Activated B cell treated with CpG ODN at 0.5 μM for 24 hours (primary cell): ENCODE results near the gene CLDN20. TPM values are rescaled to one million over a fixed set of nuclear protein-coding genes. Genes with fewer than 3 reads are reported as not detected.

Source experiments
- ATAC-seq: fragments of 200-7000 bp; cut with Tn5 transposase; one replicate; pipeline ENCODE4 v1.10.0; 2021; ENCODE audit warnings: low read depth, mild to moderate bottlenecking, moderate library complexity
- CTCF ChIA-PET: fragments of 350-600 bp; sonication (Branson Sonifier 250); formaldehyde crosslinking; loops from one replicate; lab custom pipeline; 2021; ENCODE audit warnings: antibody characterized with exemption; lab: Charles Lee
- POLR2A ChIA-PET: fragments of 350-600 bp; sonication (Branson Sonifier 250); formaldehyde crosslinking; loops from one replicate; lab custom pipeline; 2021; ENCODE audit warnings: antibody characterized with exemption; lab: Charles Lee
- DNase-seq: peaks from one replicate; pipeline ENCODE4 v3.0.0; 2022
- H3K27ac Mint-ChIP-seq: one replicate; pipeline ENCODE4 v1.8.0; 2020; ENCODE audit warnings: mixed read lengths
- H3K27me3 Mint-ChIP-seq: one replicate; pipeline ENCODE4 v1.8.0; 2021; ENCODE audit warnings: mixed read lengths
- H3K36me3 Mint-ChIP-seq: one replicate; pipeline ENCODE4 v1.8.0; 2021; ENCODE audit warnings: low read depth, mixed read lengths
- H3K4me1 Mint-ChIP-seq: one replicate; pipeline ENCODE4 v1.8.0; 2021; ENCODE audit warnings: mixed read lengths
- H3K4me3 Mint-ChIP-seq: one replicate; pipeline ENCODE4 v1.8.0; 2020; ENCODE audit warnings: mild to moderate bottlenecking, mixed read lengths
- H3K9me3 Mint-ChIP-seq: one replicate; pipeline ENCODE4 v1.8.0; 2020; ENCODE audit warnings: mixed read lengths
- CTCF ChIP-seq: fragments of 200-600 bp; IDR thresholded peaks from one replicate; pipeline ENCODE4 v1.8.0; 2022; ENCODE audit warnings: antibody characterized with exemption, mild to moderate bottlenecking
- intact Hi-C: fragments of 100-400 bp; cut with micrococcal nuclease; formaldehyde crosslinking; loops from one replicate; pipeline ENCODE4 v1.15.1; 2024
- total RNA-seq: library from RNA; stranded (reverse); gene quantifications from 2 replicates; pipeline ENCODE4 v1.2.3, GENCODE V29; 2022

CLDN20 gene
- total RNA-seq, 1 donor from 2014 or later: not detected

DNA sequence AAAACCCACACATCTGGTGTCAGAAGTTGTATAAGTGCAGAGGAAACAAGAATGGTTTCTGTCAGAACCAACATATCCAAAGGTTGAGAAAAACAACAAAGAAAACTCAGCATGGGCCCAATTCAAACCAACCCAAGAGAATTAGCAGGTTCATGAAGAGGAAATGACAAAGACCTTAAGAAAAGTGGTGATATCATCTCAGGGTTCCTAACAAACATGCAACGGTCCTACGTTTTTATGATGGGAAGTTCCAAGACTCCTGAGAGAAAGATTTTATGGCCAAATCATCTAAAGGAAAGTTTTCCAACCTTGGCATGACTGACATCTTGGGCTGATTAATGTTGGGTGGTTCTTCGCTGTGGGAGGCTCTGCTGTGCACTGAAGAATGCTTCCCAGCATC is 27.5 kb downstream of the CLDN20 start:
- CTCF ChIA-PET: no interaction called here
- POLR2A ChIA-PET: no interaction called here
- no peak for DNase-seq
- TF ChIP-seq CTCF: no peak
- no peak overlapping the region for H3K27ac Mint-ChIP-seq
- H3K27me3 Mint-ChIP-seq: no peaks in the 10 kb centered on the region
- no peak overlapping the region for H3K4me3 Mint-ChIP-seq
- peaks cover 78% of the 10 kb centered on the region for H3K36me3 Mint-ChIP-seq
- no peaks in the 10 kb centered on the region for H3K4me1 Mint-ChIP-seq
- no peaks in the 10 kb centered on the region for H3K9me3 Mint-ChIP-seq
- intact Hi-C loops: no loop called here
- no peak for ATAC-seq

DNA sequence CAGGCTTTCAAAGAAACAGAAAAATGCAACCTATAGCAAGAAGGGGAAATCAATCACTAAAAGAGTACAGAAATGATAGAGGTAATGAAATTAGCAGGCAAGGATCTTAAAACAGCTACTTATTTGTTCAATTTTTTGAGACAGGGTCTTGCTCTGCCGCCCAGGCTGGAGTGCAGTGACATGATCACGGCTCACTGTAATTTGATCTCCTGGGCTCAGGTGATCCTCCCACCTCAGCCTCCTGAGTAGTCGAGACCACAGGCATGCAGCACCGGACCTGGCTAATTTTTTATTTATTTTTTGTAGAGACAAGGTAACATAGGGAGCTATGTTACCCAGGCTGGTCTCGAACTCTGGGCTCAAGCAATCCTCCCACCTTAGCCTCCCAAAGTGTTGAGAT is 28.9 kb downstream of the CLDN20 start:
- no peak for DNase-seq
- POLR2A ChIA-PET: no interaction called here

DNA sequence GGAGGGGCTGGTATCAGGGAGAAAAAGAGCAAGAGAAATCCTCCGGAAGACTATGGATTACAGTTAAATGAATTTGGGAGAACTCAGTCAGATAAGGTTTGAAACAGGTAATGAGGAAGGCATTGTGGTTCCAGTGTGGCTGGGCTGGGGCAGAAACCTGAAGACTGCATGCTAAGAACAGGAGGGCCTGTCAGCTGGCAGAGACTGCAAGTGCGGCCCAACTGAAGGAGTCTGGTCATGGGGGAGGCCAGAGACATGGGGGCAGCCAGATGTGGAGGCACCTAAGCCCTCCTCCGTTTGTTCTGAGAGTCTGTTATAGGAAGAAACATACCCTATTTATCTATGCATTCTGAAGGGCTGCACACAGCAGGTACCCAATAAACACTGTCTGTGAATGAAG is 33.9 kb downstream of the CLDN20 start:
- Mint-ChIP-seq H3K27me3 (no peaks in the 10 kb centered on the region), H3K36me3 (peaks cover 64% of the 10 kb centered on the region), H3K4me1 (no peaks in the 10 kb centered on the region), H3K9me3 (no peaks in the 10 kb centered on the region), H3K27ac (no peak overlapping the region), H3K4me3 (no peak overlapping the region)
- DNase-seq (no peak), ATAC-seq (no peak)
- no peak for TF ChIP-seq CTCF
- ChIA-PET CTCF (no interaction called here), POLR2A (no interaction called here)
- intact Hi-C loops: no loop called here

More for the DNA sequence above, 28.9 kb downstream of the CLDN20 start:
- CTCF ChIA-PET: no interaction called here
- no peak for ATAC-seq
- no peaks in the 10 kb centered on the region for H3K4me1 Mint-ChIP-seq
- peaks cover 85% of the 10 kb centered on the region for H3K36me3 Mint-ChIP-seq
- H3K27ac Mint-ChIP-seq: no peak overlapping the region
- H3K4me3 Mint-ChIP-seq: no peak overlapping the region
- TF ChIP-seq CTCF: no peak
- H3K27me3 Mint-ChIP-seq: no peaks in the 10 kb centered on the region
- no peaks in the 10 kb centered on the region for H3K9me3 Mint-ChIP-seq
- intact Hi-C loops: no loop called here

GRCh38 chr6:155301867-155302266 is 38.1 kb downstream of the CLDN20 start:
- intact Hi-C loops: no loop called here
- no peak for TF ChIP-seq CTCF
- H3K36me3 Mint-ChIP-seq: peaks cover 55% of the 10 kb centered on the region
- H3K9me3 Mint-ChIP-seq: no peaks in the 10 kb centered on the region
- no peak overlapping the region for H3K27ac Mint-ChIP-seq
- no peaks in the 10 kb centered on the region for H3K4me1 Mint-ChIP-seq
- no peak for DNase-seq
- ChIA-PET CTCF (no interaction called here), POLR2A (no interaction called here)
- H3K27me3 Mint-ChIP-seq: no peaks in the 10 kb centered on the region
- no peak overlapping the region for H3K4me3 Mint-ChIP-seq
- ATAC-seq: no peak

- ATAC-seq: no peak
- Mint-ChIP-seq H3K27ac (no peak overlapping the region), H3K9me3 (no peaks in the 10 kb centered on the region), H3K27me3 (no peaks in the 10 kb centered on the region), H3K4me3 (no peak overlapping the region), H3K36me3 (peaks cover 56% of the 10 kb centered on the region), H3K4me1 (peaks cover 3% of the 10 kb centered on the region)
- DNase-seq: no peak
- TF ChIP-seq CTCF: no peak
- intact Hi-C loops: no loop called here
- ChIA-PET CTCF (no interaction called here), POLR2A (no interaction called here)
Measured at GRCh38 chr6:155303361-155303870, 39.6 kb downstream of the CLDN20 start.
